DMS79 (cell line): ENCODE measurements around the gene RSPRY1.
A peak's percentile ranks its signal among the peaks of the same experiment; 100 is the strongest.

Experiments used
- DNase-seq: peaks from one replicate; lab custom pipeline; 2025; lab: John Stamatoyannopoulos, UW

The RSPRY1 gene

GRCh38 chr16:57224651-57225335, 38.7 kb downstream of the RSPRY1 start:
- no peak for DNase-seq

GRCh38 chr16:57225978-57226377, 39.8 kb downstream of the RSPRY1 start:
- no peak for DNase-seq

GRCh38 chr16:57226701-57227621, 40.8 kb downstream of the RSPRY1 start:
- DNase-seq = no peak

- DNase-seq = no peak
Observed at GRCh38 chr16:57229079-57229478, 43.0 kb downstream of the RSPRY1 start.

- DNase-seq = no peak
Observed at GRCh38 chr16:57231821-57232350, 45.8 kb downstream of the RSPRY1 start.

GRCh38 chr16:57233944-57234706, 48.0 kb downstream of the RSPRY1 start:
- DNase-seq = no peak

- no peak for DNase-seq
Observed at GRCh38 chr16:57234707-57235092, 48.6 kb downstream of the RSPRY1 start.

- DNase-seq = peak; percentile 49
Observed at GRCh38 chr16:57235128-57236021, 49.2 kb downstream of the RSPRY1 start.

GRCh38 chr16:57236022-57236350, 49.9 kb downstream of the RSPRY1 start:
- no peak for DNase-seq

GRCh38 chr16:57238682-57239081, 52.6 kb downstream of the RSPRY1 start:
- DNase-seq = no peak

GRCh38 chr16:57239107-57239506, 53.0 kb downstream of the RSPRY1 start:
- DNase-seq = no peak

- DNase-seq = no peak
Observed at GRCh38 chr16:57240851-57241250, 54.7 kb downstream of the RSPRY1 start.

- DNase-seq = no peak
Observed at GRCh38 chr16:57242650-57243049, 56.5 kb downstream of the RSPRY1 start.

GRCh38 chr16:57244463-57244766, 58.3 kb downstream of the RSPRY1 start:
- DNase-seq = no peak

GRCh38 chr16:57244767-57245471, 58.8 kb downstream of the RSPRY1 start, which contains the start of gene ARL2BP:
TSS of gene ARL2BP (plus strand) at chr16:57245259. CDS start at chr16:57245368, 109 bp downstream.
- peak; percentile 86 for DNase-seq

- DNase-seq = no peak
Observed at GRCh38 chr16:57245472-57246113, 59.5 kb downstream of the RSPRY1 start.

- no peak for DNase-seq
Observed at GRCh38 chr16:57251352-57251751, 65.2 kb downstream of the RSPRY1 start.

- DNase-seq = no peak
Observed at GRCh38 chr16:57252148-57252721, 66.1 kb downstream of the RSPRY1 start.

GRCh38 chr16:57253466-57253865, 67.3 kb downstream of the RSPRY1 start:
- no peak for DNase-seq
